Ishikawa (cell line): ENCODE results near the gene CRABP2.

ENCODE experiments used
- CEBPB ChIP-seq: IDR thresholded peaks from 2 replicates; pipeline ENCODE4 v1.6.1; 2012
- CREB1 ChIP-seq: IDR thresholded peaks from 2 replicates; pipeline ENCODE4 v1.6.1; 2012; ENCODE audit warnings: low read depth
- EGR1 ChIP-seq: IDR thresholded peaks from 2 replicates; pipeline ENCODE4 v1.6.1; 2012
- EP300 ChIP-seq: IDR thresholded peaks from 2 replicates; pipeline ENCODE4 v1.6.1; 2012; ENCODE audit warnings: borderline replicate concordance
- FOXM1 ChIP-seq: IDR thresholded peaks from 2 replicates; pipeline ENCODE4 v1.6.1; 2012; ENCODE audit warnings: low read depth, borderline replicate concordance
- NFIC ChIP-seq: IDR thresholded peaks from 2 replicates; pipeline ENCODE4 v1.6.1; 2012
- RAD21 ChIP-seq: IDR thresholded peaks from 2 replicates; pipeline ENCODE4 v1.6.1; 2012; ENCODE audit warnings: low read depth
- TAF1 ChIP-seq: IDR thresholded peaks from 2 replicates; pipeline ENCODE4 v1.6.1; 2012; ENCODE audit warnings: low read depth, mild to moderate bottlenecking
- TCF12 ChIP-seq: IDR thresholded peaks from 2 replicates; pipeline ENCODE4 v1.6.1; 2012; ENCODE audit warnings: low read depth
- TEAD4 ChIP-seq: IDR thresholded peaks from 2 replicates; pipeline ENCODE4 v1.6.1; 2012
- YY1 ChIP-seq: IDR thresholded peaks from 2 replicates; pipeline ENCODE4 v1.6.1; 2012; ENCODE audit warnings: low read depth
- ZBTB7A ChIP-seq: IDR thresholded peaks from 2 replicates; pipeline ENCODE4 v1.6.1; 2012; ENCODE audit warnings: low read depth
- TF ChIP-seq, protein P1 (sequence below): IDR thresholded peaks from 2 replicates; pipeline ENCODE4 v1.6.1; 2012; ENCODE audit warnings: low read depth, mild to moderate bottlenecking
- TF ChIP-seq, protein P2 (sequence below): IDR thresholded peaks from 2 replicates; pipeline ENCODE4 v1.6.1; 2012
- TF ChIP-seq, protein P3 (sequence below): IDR thresholded peaks from 2 replicates; pipeline ENCODE4 v1.6.1; 2012

Gene CRABP2

DNA sequence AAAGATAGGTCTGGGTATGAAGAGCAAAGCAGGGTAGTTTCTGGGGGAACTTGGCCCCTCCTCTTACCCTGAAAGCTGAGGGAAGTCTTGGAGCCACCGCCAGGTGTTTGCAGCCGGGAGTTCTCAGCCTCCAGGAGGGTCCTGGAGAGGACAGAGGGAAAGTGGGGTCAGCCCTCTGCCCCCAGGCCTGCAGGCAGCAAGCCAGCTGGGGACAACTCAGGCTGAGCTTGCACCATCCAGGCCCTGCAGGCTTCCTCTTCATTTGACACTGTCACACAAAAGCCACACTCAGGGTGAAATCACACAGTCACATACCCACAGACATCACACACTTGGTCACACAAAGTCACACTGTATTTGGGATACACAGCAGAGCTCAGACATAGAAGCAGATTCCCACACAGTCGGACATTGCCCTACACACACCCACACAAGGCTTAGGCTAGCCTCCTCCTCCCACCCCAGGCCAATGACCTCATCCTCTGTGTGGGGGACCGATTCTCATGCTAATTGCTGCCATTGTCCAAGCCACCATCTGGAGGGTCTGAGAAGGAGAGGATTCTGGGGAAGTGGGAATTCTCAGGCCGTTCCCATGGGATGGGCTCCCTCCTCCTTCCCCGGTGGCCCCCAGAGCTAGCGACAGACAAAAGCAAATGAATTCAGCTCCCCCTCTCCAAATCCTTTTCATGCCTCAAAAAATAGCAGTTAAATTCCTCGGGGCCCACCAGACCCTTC, 31.8 kb downstream of the CRABP2 start:
- no peak for TF ChIP-seq TCF12
- no peak for TF ChIP-seq YY1
- TF ChIP-seq RAD21: no peak
- TF ChIP-seq EGR1: 0 out of 2 replicates have a peak, but pooled peaks have one; percentile 33
- TF ChIP-seq ZBTB7A: no peak
- no peak for TF ChIP-seq TAF1

DNA sequence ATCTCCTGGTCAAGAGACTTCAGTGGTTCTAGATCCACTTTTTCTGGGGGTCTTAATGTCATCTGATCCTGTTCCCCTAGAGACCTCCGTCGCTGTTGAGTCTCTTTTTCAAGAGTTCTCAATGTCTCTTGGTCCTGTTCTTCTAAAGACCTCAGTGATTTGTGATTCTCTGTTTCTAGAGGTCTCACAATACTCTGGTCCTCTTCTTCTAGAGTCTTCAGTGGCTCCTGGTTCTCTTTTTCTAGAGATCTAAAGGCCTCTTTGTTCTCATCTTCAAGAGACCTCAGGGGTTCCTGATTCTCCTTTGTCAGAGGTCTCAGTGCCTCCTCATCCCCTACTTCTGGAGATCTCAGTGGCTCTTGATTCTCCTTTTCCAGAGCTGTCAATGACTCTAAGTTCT, 33.6 kb downstream of the CRABP2 start:
- TF ChIP-seq, protein P1, sequence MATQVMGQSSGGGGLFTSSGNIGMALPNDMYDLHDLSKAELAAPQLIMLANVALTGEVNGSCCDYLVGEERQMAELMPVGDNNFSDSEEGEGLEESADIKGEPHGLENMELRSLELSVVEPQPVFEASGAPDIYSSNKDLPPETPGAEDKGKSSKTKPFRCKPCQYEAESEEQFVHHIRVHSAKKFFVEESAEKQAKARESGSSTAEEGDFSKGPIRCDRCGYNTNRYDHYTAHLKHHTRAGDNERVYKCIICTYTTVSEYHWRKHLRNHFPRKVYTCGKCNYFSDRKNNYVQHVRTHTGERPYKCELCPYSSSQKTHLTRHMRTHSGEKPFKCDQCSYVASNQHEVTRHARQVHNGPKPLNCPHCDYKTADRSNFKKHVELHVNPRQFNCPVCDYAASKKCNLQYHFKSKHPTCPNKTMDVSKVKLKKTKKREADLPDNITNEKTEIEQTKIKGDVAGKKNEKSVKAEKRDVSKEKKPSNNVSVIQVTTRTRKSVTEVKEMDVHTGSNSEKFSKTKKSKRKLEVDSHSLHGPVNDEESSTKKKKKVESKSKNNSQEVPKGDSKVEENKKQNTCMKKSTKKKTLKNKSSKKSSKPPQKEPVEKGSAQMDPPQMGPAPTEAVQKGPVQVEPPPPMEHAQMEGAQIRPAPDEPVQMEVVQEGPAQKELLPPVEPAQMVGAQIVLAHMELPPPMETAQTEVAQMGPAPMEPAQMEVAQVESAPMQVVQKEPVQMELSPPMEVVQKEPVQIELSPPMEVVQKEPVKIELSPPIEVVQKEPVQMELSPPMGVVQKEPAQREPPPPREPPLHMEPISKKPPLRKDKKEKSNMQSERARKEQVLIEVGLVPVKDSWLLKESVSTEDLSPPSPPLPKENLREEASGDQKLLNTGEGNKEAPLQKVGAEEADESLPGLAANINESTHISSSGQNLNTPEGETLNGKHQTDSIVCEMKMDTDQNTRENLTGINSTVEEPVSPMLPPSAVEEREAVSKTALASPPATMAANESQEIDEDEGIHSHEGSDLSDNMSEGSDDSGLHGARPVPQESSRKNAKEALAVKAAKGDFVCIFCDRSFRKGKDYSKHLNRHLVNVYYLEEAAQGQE: no peak
- TF ChIP-seq TEAD4 (no peak), YY1 (no peak), EP300 (no peak), ZBTB7A (no peak), CREB1 (no peak), TCF12 (no peak)
- TF ChIP-seq, protein P2, sequence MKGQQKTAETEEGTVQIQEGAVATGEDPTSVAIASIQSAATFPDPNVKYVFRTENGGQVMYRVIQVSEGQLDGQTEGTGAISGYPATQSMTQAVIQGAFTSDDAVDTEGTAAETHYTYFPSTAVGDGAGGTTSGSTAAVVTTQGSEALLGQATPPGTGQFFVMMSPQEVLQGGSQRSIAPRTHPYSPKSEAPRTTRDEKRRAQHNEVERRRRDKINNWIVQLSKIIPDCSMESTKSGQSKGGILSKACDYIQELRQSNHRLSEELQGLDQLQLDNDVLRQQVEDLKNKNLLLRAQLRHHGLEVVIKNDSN: no peak

DNA sequence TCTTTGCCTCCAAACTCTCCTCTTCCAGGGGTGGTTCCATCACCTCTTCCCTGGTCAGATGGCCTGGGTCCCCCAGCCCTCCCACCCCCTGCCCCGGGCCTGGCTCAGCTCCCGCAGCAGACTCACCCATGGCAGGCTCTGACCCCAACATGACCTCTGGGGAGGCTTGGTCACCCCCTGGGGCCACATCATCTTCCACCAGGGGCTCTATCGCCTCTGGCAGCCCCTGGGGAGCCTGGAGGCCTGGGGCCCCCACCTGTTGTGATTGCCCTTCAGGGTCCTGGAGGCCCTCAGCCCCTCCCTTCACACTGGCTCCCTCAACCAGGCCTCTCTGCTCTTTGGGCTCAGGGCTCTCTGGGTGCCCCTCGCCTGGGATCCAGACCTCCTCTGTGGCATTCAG, 34.6 kb downstream of the CRABP2 start:
- TF ChIP-seq, protein P2: no peak

DNA sequence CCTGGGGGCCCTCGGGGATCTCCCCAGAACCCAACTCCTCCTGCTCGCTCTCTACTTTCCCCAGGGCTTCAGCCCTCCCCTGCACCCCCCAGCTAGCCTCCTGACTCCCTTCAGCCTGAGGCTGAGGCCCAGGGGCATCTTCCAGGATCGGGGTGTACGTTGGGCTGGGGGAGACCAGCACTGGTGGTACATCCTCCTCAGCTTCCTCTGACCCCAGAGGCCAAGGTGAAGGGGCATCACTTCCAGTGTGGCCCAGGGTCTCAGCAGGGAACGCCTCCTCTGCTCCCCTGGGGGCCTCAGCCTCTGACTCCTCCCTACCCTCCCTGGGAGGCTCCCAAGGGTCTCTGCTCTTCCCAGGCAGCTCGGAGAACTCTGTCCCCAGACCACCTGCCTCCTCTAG, 35.0 kb downstream of the CRABP2 start:
- TF ChIP-seq FOXM1: no peak
- TF ChIP-seq, protein P1: no peak
- TF ChIP-seq EGR1: no peak
- no peak for TF ChIP-seq ZBTB7A
- TF ChIP-seq TCF12: no peak
- TF ChIP-seq YY1: no peak
- TF ChIP-seq CREB1: no peak
- TF ChIP-seq RAD21: no peak
- TF ChIP-seq EP300: no peak
- TF ChIP-seq, protein P2: no peak
- no peak for TF ChIP-seq TEAD4
- TF ChIP-seq NFIC: no peak
- TF ChIP-seq TAF1: no peak
- no peak for TF ChIP-seq CEBPB
- TF ChIP-seq, protein P3, sequence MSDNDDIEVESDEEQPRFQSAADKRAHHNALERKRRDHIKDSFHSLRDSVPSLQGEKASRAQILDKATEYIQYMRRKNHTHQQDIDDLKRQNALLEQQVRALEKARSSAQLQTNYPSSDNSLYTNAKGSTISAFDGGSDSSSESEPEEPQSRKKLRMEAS: no peak

DNA sequence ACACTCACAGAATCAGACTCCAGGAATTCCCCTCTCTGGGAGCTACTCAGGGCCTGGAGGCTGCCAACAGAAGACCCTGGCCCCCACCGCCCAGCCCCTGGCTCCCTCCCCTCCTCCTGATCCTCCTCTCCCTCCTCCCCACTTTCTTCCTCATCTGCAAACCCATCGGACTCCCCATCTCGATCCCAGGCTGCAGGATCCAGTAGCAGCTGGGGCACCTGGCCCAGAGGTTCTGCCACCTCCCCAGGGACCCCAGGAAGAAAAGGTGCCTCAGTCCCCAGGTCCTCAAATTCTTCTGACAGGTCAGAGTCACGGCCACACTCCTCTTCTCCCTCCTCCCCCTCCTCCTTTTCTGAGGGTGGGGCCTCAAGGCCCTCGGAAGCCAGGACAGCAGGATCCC, 35.6 kb downstream of the CRABP2 start:
- no peak for TF ChIP-seq EP300
- TF ChIP-seq, protein P3: no peak
- no peak for TF ChIP-seq YY1
- TF ChIP-seq, protein P2: no peak
- TF ChIP-seq, protein P1: no peak
- no peak for TF ChIP-seq TEAD4
- no peak for TF ChIP-seq TCF12
- TF ChIP-seq CREB1: no peak
- no peak for TF ChIP-seq TAF1
- TF ChIP-seq NFIC: no peak
